Type B pancreatic cell (in vitro differentiated cells): ENCODE measurements around the gene PRSS57. TPM values are rescaled to one million over a fixed set of nuclear protein-coding genes. Genes with fewer than 3 reads are reported as not detected.
"Not testable (repeated sequence)": the region's sequence is repeated elsewhere in the genome, so short reads cannot be mapped to it uniquely, and the experiment has no call there.

ENCODE experiments used
- DNase-seq: peaks from one replicate; pipeline ENCODE4 v3.0.0; 2021; ENCODE audit warnings: mixed read lengths; ENCODE audit not compliant: unreplicated experiment; ENCODE audit errors: extremely low spot score
- H3K27ac Mint-ChIP-seq: 2 replicates; pipeline ENCODE4 v1.8.0; 2021; ENCODE audit warnings: mild to moderate bottlenecking, mixed read lengths
- H3K27me3 Mint-ChIP-seq: 2 replicates; pipeline ENCODE4 v1.8.0; 2021; ENCODE audit warnings: mixed read lengths
- H3K36me3 Mint-ChIP-seq: 2 replicates; pipeline ENCODE4 v1.8.0; 2021; ENCODE audit warnings: mixed read lengths
- H3K4me1 Mint-ChIP-seq: one replicate; pipeline ENCODE4 v1.8.0; 2021; ENCODE audit warnings: mixed read lengths; ENCODE audit not compliant: unreplicated experiment
- H3K4me3 Mint-ChIP-seq: 2 replicates; pipeline ENCODE4 v1.8.0; 2021; ENCODE audit warnings: mild to moderate bottlenecking, mixed read lengths
- H3K9me3 Mint-ChIP-seq: 2 replicates; pipeline ENCODE4 v1.8.0; 2021; ENCODE audit warnings: mixed read lengths
- CTCF ChIP-seq: fragments of 200-600 bp; sonication (generic); conservative IDR thresholded peaks from 2 replicates; pipeline ENCODE4 v1.5.0; 2021; ENCODE audit warnings: antibody characterized with exemption, mild to moderate bottlenecking
- long read RNA-seq: library from polyadenylated mRNA; unstranded; transcript quantifications from one replicate; pipeline ENCODE4 v2.0.0, GENCODE V29; 2020
- total RNA-seq: library from RNA; stranded (reverse); gene quantifications from 2 replicates; pipeline ENCODE4 v1.2.1, GENCODE V29; 2021; ENCODE audit warnings: low replicate concordance

The PRSS57 gene
- not detected in 2 replicates for total RNA-seq
- long read RNA-seq, result 0 reads

DNA sequence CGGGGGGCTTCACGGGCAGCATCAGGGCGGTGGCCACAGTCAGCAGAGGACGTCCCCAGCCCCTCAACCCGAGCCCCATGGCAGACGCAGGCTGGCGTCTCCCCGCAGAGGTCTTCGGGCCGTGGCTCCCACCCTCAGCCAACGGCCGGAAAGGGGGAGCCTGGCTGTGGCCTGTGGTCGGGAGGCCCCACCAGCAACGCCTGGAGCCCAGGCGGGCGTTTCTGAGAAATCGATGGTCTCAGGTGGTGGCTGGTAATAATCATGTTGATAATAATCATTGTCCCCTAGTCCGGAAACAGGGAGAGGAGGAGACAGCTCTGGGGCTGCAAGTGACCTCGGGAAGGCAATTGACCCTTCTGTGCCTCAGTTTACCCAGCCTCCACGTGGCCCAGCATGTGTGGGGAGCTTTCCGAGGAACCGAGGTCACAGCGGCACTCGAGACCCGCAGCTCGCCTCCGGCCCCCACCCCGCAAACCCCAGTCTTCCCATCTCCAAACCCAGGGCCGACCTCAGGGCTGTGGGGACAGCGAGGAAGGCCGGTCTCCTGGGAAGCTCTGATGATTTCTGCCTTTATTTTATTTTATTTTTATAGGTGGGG lies at the start of gene PRSS57:
Gene PRSS57, minus strand, starts transcription at position 101 of the 598 bp plus-strand sequence. Its CDS starts 22 bp downstream, at position 79.
- H3K4me3 Mint-ChIP-seq, result no peak within 1 kb of the TSS
- H3K27ac Mint-ChIP-seq, result no peak within 1 kb of the TSS
- no peak for DNase-seq
- H3K4me1 Mint-ChIP-seq, result no peaks in the 10 kb centered on the region
- H3K27me3 Mint-ChIP-seq, result no peaks in the 10 kb centered on the region
- H3K9me3 Mint-ChIP-seq, result no peaks in the 10 kb centered on the region
- no peak for TF ChIP-seq CTCF
- H3K36me3 Mint-ChIP-seq, result no peaks in the 10 kb centered on the region

DNA sequence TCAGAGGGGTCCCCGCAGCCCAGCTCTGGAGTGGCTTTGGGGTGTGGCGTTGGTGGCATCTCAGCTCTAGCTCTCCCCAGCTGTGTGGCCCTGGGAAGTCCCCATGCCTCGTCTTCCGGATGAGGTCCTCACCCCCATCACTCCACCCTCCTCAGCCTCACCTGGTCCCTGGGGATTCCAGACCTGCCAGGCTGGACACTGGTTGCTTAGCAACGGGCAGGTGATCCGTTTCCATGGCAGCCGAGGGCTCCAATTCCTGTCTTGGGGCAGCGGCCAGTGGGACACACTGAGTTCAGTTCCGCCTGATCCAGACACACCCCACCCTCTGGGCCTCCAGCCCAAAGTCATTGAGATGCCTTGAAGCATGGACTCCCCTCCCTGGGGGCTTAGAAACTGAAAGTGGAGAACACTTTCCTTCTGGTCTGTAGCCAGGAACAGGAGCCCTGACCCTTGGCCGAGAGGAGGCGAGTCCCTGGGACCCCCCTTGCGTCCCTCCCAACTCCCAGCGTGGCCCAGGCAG lies 48.0 kb upstream of the PRSS57 start:
- H3K27me3 Mint-ChIP-seq, result no peaks in the 10 kb centered on the region
- H3K27ac Mint-ChIP-seq, result peak overlapping the region; percentile 62
- H3K36me3 Mint-ChIP-seq, result peaks cover 4% of the 10 kb centered on the region
- H3K4me3 Mint-ChIP-seq, result no peak overlapping the region
- DNase-seq, result peak; percentile 71
- no peaks in the 10 kb centered on the region for H3K9me3 Mint-ChIP-seq
- H3K4me1 Mint-ChIP-seq, result peaks cover 4% of the 10 kb centered on the region
- TF ChIP-seq CTCF, result no peak

- no peak for TF ChIP-seq CTCF
- Mint-ChIP-seq H3K27ac (no peak overlapping the region), H3K4me3 (no peak overlapping the region), H3K4me1 (peaks cover 4% of the 10 kb centered on the region), H3K36me3 (peaks cover 4% of the 10 kb centered on the region), H3K9me3 (no peaks in the 10 kb centered on the region), H3K27me3 (no peaks in the 10 kb centered on the region)
- no peak for DNase-seq
Measured at GRCh38 chr19:742540-743075, 47.4 kb upstream of the PRSS57 start.

DNA sequence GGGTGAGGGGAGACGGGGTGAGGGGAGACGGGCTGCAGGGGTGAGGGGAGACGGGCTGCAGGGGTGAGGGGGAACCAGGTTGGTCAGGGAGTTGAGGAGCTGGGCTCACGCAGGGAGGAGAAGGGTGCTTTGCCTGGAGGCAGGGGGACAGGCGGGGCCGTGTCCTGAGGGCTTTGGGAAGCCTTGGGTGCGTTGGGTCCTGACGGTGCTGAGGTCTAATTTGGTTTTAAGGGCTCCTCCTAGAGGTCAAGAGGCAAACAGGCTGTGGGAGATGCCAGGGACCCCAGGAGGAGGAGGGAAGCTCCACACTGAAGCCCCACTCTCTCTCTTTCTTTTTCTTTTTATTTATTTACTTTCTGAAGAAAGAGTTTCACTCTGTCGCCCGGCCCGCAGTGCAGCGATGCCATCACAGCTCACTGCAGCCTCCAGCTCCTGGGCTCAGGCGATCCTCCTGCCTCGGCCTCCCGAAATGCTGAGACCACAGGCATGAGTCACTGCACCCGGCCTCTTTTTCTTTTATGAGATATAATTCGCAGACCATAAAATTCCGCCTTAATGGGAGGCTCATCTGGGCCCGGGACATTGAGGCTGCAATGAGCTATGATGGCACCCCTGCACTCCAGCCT lies 46.4 kb upstream of the PRSS57 start:
- Mint-ChIP-seq H3K36me3 (peaks cover 4% of the 10 kb centered on the region), H3K27ac (no peak overlapping the region), H3K4me3 (no peak overlapping the region), H3K4me1 (peaks cover 4% of the 10 kb centered on the region), H3K9me3 (no peaks in the 10 kb centered on the region), H3K27me3 (no peaks in the 10 kb centered on the region)
- no peak for TF ChIP-seq CTCF
- DNase-seq, result no peak

DNA sequence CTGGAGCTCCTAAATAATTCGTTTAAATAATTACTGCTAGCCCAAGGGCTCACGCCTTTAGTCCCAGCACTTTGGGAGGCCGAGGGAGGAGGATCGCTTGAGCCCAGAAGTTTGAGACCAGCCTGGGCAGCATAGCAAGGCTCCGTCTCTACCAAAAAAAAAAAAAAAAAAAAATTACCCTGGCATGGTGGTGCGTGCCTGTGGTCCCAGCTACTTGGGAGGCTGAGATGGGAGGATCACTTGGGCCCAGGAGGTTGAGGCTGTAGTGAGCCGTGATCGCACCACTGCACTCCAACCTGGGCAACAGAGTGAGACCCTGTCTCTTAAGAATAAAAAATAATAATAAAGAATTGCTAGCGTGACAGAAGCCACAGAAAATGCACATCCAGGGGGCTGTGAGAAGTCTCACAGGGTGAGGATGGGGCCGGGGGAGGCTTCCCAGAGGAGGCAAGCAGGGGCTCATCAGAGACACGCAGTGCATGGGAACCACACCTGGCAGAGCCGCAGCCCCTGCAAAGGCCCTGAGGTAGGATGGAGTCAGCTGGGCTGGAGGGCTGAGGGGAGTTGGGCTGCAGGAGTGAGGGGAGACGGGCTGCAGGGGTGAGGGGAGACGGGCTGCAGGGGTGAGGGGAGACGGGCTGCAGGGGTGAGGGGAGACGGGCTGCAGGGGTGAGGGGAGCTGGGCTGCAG lies 45.7 kb upstream of the PRSS57 start:
- H3K4me1 Mint-ChIP-seq, H3K27ac Mint-ChIP-seq, H3K4me3 Mint-ChIP-seq, H3K27me3 Mint-ChIP-seq, H3K36me3 Mint-ChIP-seq, H3K9me3 Mint-ChIP-seq, DNase-seq: not testable (repeated sequence)
